Small intestine (tissue), 7 donors: Measurements from ENCODE around the gene SEMA6A. TPM values are rescaled to one million over a fixed set of nuclear protein-coding genes. Genes with fewer than 3 reads are reported as not detected.

Source experiments
- DNase-seq, 2 donors: peaks; one replicate each; pipeline versions ENCODE4 v3.0.0 to v3.0.0-alpha.2; 2013
- FAIRE-seq: peaks from 2 replicates; lab custom pipeline; 2012; peaks lifted over from hg19 to GRCh38; lab: Jason Lieb, UNC
- H3K27ac ChIP-seq, 3 donors: one replicate each; pipeline ENCODE4 v1.5.1; 2013; ENCODE audit warnings: low read length in 2 of 3, mild to moderate bottlenecking in 2 of 3, control low read depth in 1 of 3, inconsistent platforms in 1 of 3, low read depth in 1 of 3, moderate library complexity in 1 of 3
- H3K27me3 ChIP-seq, 3 donors: one replicate each; pipeline ENCODE4 v1.6.1; 2013; ENCODE audit warnings: low read length in 3 of 3, inconsistent platforms in 1 of 3; ENCODE audit not compliant: control insufficient read depth in 3 of 3, insufficient read depth in 3 of 3
- H3K36me3 ChIP-seq, 3 donors: one replicate each; pipeline ENCODE4 v1.6.1; 2013; ENCODE audit warnings: low read length in 3 of 3, inconsistent platforms in 1 of 3, low read depth in 1 of 3, mild to moderate bottlenecking in 1 of 3, moderate library complexity in 1 of 3; ENCODE audit not compliant: control insufficient read depth in 3 of 3, insufficient read depth in 2 of 3
- H3K4me1 ChIP-seq, 3 donors: one replicate each; pipeline ENCODE4 v1.6.1; 2013; ENCODE audit warnings: low read length in 2 of 3, inconsistent platforms in 1 of 3, low read depth in 1 of 3, mild to moderate bottlenecking in 1 of 3, moderate library complexity in 1 of 3; ENCODE audit not compliant: control insufficient read depth in 3 of 3, insufficient read depth in 2 of 3
- H3K4me3 ChIP-seq, 3 donors: one replicate each; pipeline ENCODE4 v1.5.1; 2013; ENCODE audit warnings: low read length in 3 of 3, control low read depth in 1 of 3, inconsistent platforms in 1 of 3, low read depth in 1 of 3, mild to moderate bottlenecking in 1 of 3, moderate library complexity in 1 of 3
- H3K9me3 ChIP-seq, 2 donors: one replicate each; pipeline ENCODE4 v1.6.1; 2013; ENCODE audit warnings: low read depth in 1 of 2, low read length in 1 of 2; ENCODE audit not compliant: control insufficient read depth in 2 of 2, insufficient read depth in 1 of 2
- WGBS, 3 donors: extraction: QIAGEN DNeasy Blood & Tissue Kit; methylation state at CpG; one replicate each; pipeline ENCODE4 v1.1.7; 2013; 5-methylcytosine and 5-hydroxymethylcytosine counted together
- polyA plus RNA-seq, 4 donors: library from polyadenylated mRNA; stranded (reverse) in 3 of 4; unstranded in 1 of 4; fragments of 200-250 nt in 3 of 4; fragments of 120-200 nt in 1 of 4; gene quantifications; one replicate each; pipeline versions ENCODE4 v1.2.1 to v1.2.3, GENCODE V29; 2013
- donor health status: healthy with polysubstance abuse.
- donor health status: control.
- donor health status: control.
- donor health status: Bipolar disorder and iron deficiency.
- donor health status: healthy.

SEMA6A gene
- polyA plus RNA-seq, 4 donors: 12.9 to 68.5 (median 13.4) TPM

GRCh38 chr5:116486588-116486987 is 88.0 kb downstream of the SEMA6A start:
- peaks cover 3 to 37% (median 22%) of the 10 kb centered on the region in 3 donors for H3K36me3 ChIP-seq
- H3K9me3 ChIP-seq: no peaks in the 10 kb centered on the region
- 28 to 56% (median 36%) methylated on average over 8 of the region's 8 CpGs for WGBS, 3 donors
- H3K27ac ChIP-seq: no peak overlapping the region
- no peak overlapping the region for H3K4me3 ChIP-seq
- peaks cover 0 to 2% (median 0%) of the 10 kb centered on the region in 3 donors for H3K4me1 ChIP-seq
- peak in 1 of 2 donors; percentile 35 for DNase-seq
- no peaks in the 10 kb centered on the region for H3K27me3 ChIP-seq
- FAIRE-seq: no peak

- Histone ChIP-seq H3K27me3 (no peaks in the 10 kb centered on the region), H3K4me1 (peaks cover 0 to 2% (median 0%) of the 10 kb centered on the region in 3 donors), H3K4me3 (no peak overlapping the region), H3K36me3 (peaks cover 3 to 43% (median 29%) of the 10 kb centered on the region in 3 donors), H3K27ac (no peak overlapping the region), H3K9me3 (no peaks in the 10 kb centered on the region)
- DNase-seq: no peak
- WGBS, 3 donors: 94 to 97% (median 96%) methylated on average over 4 of the region's 4 CpGs
- no peak for FAIRE-seq
Measured at GRCh38 chr5:116484645-116485044, 90.0 kb downstream of the SEMA6A start.

GRCh38 chr5:116482394-116482793 is 92.2 kb downstream of the SEMA6A start:
- Histone ChIP-seq H3K27me3 (no peaks in the 10 kb centered on the region), H3K4me1 (peaks cover 0 to 2% (median 0%) of the 10 kb centered on the region in 3 donors), H3K36me3 (peaks cover 4 to 42% (median 36%) of the 10 kb centered on the region in 3 donors), H3K27ac (no peak overlapping the region), H3K9me3 (peaks cover 0 to 7% of the 10 kb centered on the region in 2 donors), H3K4me3 (no peak overlapping the region)
- WGBS, 3 donors: 80 to 96% (median 82%) methylated on average over 1 of the region's 1 CpG
- no peak for DNase-seq
- no peak for FAIRE-seq

- Histone ChIP-seq H3K9me3 (peaks cover 0 to 16% of the 10 kb centered on the region in 2 donors), H3K27ac (no peak overlapping the region), H3K36me3 (peaks cover 4 to 40% (median 39%) of the 10 kb centered on the region in 3 donors), H3K4me3 (no peak overlapping the region), H3K27me3 (no peaks in the 10 kb centered on the region), H3K4me1 (no peaks in the 10 kb centered on the region)
- WGBS, 3 donors: 90 to 93% (median 91%) methylated on average over 5 of the region's 5 CpGs
- FAIRE-seq (no peak), DNase-seq (no peak)
Measured at GRCh38 chr5:116480894-116481510, 93.6 kb downstream of the SEMA6A start.

- 82 to 94% (median 90%) methylated on average over 7 of the region's 7 CpGs for WGBS, 3 donors
- Histone ChIP-seq H3K4me1 (no peaks in the 10 kb centered on the region), H3K4me3 (no peak overlapping the region), H3K9me3 (peaks cover 0 to 16% of the 10 kb centered on the region in 2 donors), H3K27ac (no peak overlapping the region), H3K36me3 (peaks cover 4 to 42% (median 37%) of the 10 kb centered on the region in 3 donors), H3K27me3 (no peaks in the 10 kb centered on the region)
- DNase-seq: no peak
- FAIRE-seq: no peak
Measured at GRCh38 chr5:116479776-116480675, 94.6 kb downstream of the SEMA6A start.

GRCh38 chr5:116478491-116478890 is 96.1 kb downstream of the SEMA6A start:
- Histone ChIP-seq H3K27ac (no peak overlapping the region), H3K27me3 (no peaks in the 10 kb centered on the region), H3K36me3 (peaks cover 7 to 43% (median 34%) of the 10 kb centered on the region in 3 donors), H3K9me3 (peaks cover 0 to 16% of the 10 kb centered on the region in 2 donors), H3K4me1 (no peaks in the 10 kb centered on the region), H3K4me3 (no peak overlapping the region)
- FAIRE-seq (no peak), DNase-seq (no peak)
- 63 to 88% (median 75%) methylated on average over 2 of the region's 2 CpGs for WGBS, 3 donors

- Histone ChIP-seq H3K36me3 (peaks cover 4 to 42% (median 29%) of the 10 kb centered on the region in 3 donors), H3K27me3 (no peaks in the 10 kb centered on the region), H3K9me3 (peaks cover 0 to 16% of the 10 kb centered on the region in 2 donors), H3K27ac (no peak overlapping the region), H3K4me3 (no peak overlapping the region), H3K4me1 (no peaks in the 10 kb centered on the region)
- FAIRE-seq (no peak), DNase-seq (peak in 1 of 2 donors; percentile 62)
- 62 to 84% (median 75%) methylated on average over 4 of the region's 4 CpGs for WGBS, 3 donors
Measured at GRCh38 chr5:116476897-116477537, 97.6 kb downstream of the SEMA6A start.

- H3K27me3 ChIP-seq: no peaks in the 10 kb centered on the region
- peaks cover 0 to 16% of the 10 kb centered on the region in 2 donors for H3K9me3 ChIP-seq
- FAIRE-seq: no peak
- WGBS, 3 donors: 80 to 93% (median 86%) methylated on average over 5 of the region's 5 CpGs
- no peak overlapping the region for H3K27ac ChIP-seq
- H3K36me3 ChIP-seq: peaks cover 4 to 31% (median 18%) of the 10 kb centered on the region in 3 donors
- H3K4me3 ChIP-seq: no peak overlapping the region
- DNase-seq: no peak
- no peaks in the 10 kb centered on the region for H3K4me1 ChIP-seq
Measured at GRCh38 chr5:116475338-116475737, 99.3 kb downstream of the SEMA6A start.
